ENCODE data around the gene FGD4.
"Not testable (repeated sequence)": the region's sequence is repeated elsewhere in the genome, so short reads cannot be mapped to it uniquely, and the experiment has no call there.

Gene FGD4

GRCh38 chr12:32517966-32518365, 118.6 kb downstream of the FGD4 start:
- no peak for DNase-seq (ENCODE audit: low spot score)
- FAIRE-seq = no peak

GRCh38 chr12:32519047-32519446, 119.7 kb downstream of the FGD4 start:
- DNase-seq (ENCODE audit: low spot score) (no peak), FAIRE-seq (no peak)

- DNase-seq (ENCODE audit: low spot score) (no peak), FAIRE-seq (no peak)
Observed at GRCh38 chr12:32522331-32523221, 123.2 kb downstream of the FGD4 start.

GRCh38 chr12:32525802-32526201, 126.4 kb downstream of the FGD4 start:
- FAIRE-seq; DNase-seq (ENCODE audit: low spot score): not testable (repeated sequence)

GRCh38 chr12:32526343-32526742, 127.0 kb downstream of the FGD4 start:
- FAIRE-seq; DNase-seq (ENCODE audit: low spot score): not testable (repeated sequence)

GRCh38 chr12:32532422-32532821, 133.1 kb downstream of the FGD4 start:
- FAIRE-seq (no peak), DNase-seq (ENCODE audit: low spot score) (no peak)

GRCh38 chr12:32532951-32533350, 133.6 kb downstream of the FGD4 start:
- FAIRE-seq = no peak
- DNase-seq (ENCODE audit: low spot score) = no peak

- FAIRE-seq; DNase-seq (ENCODE audit: low spot score): not testable (repeated sequence)
Observed at GRCh38 chr12:32533506-32533905, 134.1 kb downstream of the FGD4 start.

- FAIRE-seq (peak; percentile 5), DNase-seq (ENCODE audit: low spot score) (peak; percentile 62)
Observed at GRCh38 chr12:32533971-32534590, 134.7 kb downstream of the FGD4 start.

- no peak for DNase-seq (ENCODE audit: low spot score)
- no peak for FAIRE-seq
Observed at GRCh38 chr12:32534698-32535097, 135.3 kb downstream of the FGD4 start.

- FAIRE-seq (no peak), DNase-seq (ENCODE audit: low spot score) (peak; percentile 77)
Observed at GRCh38 chr12:32535288-32535999, 136.1 kb downstream of the FGD4 start.

GRCh38 chr12:32536000-32536345, 136.6 kb downstream of the FGD4 start:
- FAIRE-seq = no peak
- no peak for DNase-seq (ENCODE audit: low spot score)

- FAIRE-seq (no peak), DNase-seq (ENCODE audit: low spot score) (no peak)
Observed at GRCh38 chr12:32541754-32542374, 142.5 kb downstream of the FGD4 start.

GRCh38 chr12:32542428-32543229, 143.3 kb downstream of the FGD4 start:
- no peak for FAIRE-seq
- DNase-seq (ENCODE audit: low spot score) = no peak

GRCh38 chr12:32544893-32545292, 145.5 kb downstream of the FGD4 start:
- FAIRE-seq (no peak), DNase-seq (ENCODE audit: low spot score) (no peak)

GRCh38 chr12:32545413-32545980, 146.1 kb downstream of the FGD4 start:
- DNase-seq (ENCODE audit: low spot score) (no peak), FAIRE-seq (no peak)

- FAIRE-seq (no peak), DNase-seq (ENCODE audit: low spot score) (no peak)
Observed at GRCh38 chr12:32546272-32546671, 146.9 kb downstream of the FGD4 start.

GRCh38 chr12:32548691-32549281, 149.4 kb downstream of the FGD4 start:
- DNase-seq (ENCODE audit: low spot score) = no peak
- FAIRE-seq = no peak

GRCh38 chr12:32549675-32550079, 150.3 kb downstream of the FGD4 start:
- DNase-seq (ENCODE audit: low spot score) (no peak), FAIRE-seq (no peak)

GRCh38 chr12:32551058-32551457, 151.7 kb downstream of the FGD4 start:
- FAIRE-seq (no peak), DNase-seq (ENCODE audit: low spot score) (no peak)

Data from urothelium cell line (cell line).